ENCODE results near the gene GPX3. TPM values are rescaled to one million over a fixed set of nuclear protein-coding genes. Genes with fewer than 3 reads are reported as not detected.

Gene GPX3
- total RNA-seq, 2 experiments from 2014 or later: not detected

DNA sequence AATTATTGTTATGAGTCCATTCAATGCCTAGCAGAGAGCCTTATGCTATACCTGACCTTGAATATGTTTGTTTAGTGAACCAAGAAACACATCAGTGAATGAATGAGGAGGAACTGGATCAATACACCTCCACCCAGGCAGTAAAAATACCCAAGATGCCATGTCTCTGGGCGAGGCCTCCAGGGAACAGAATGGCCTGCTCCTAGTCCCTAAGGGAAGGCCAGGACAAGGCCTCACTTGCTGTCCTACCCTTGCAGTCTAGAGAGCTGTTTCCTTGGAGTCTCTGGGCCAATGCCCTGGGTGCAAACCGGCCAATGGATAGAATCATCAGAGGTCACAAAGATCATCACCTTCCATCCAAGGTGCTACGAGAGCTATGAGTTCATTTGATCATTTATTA lies 34.3 kb downstream of the GPX3 start:
- intact Hi-C loops (cut with micrococcal nuclease): no loop called here
- no peaks in the 10 kb centered on the region for H3K27me3 Mint-ChIP-seq
- no peak overlapping the region for H3K4me3 Mint-ChIP-seq
- POLR2A ChIA-PET: no interaction called here
- H3K4me1 Mint-ChIP-seq (ENCODE audit: low read depth): peaks cover 30% of the 10 kb centered on the region
- no peaks in the 10 kb centered on the region for H3K9me3 Mint-ChIP-seq
- CTCF ChIA-PET: interaction anchor here (9.0 to 13.9 kb wide), 2 partner anchors 12 to 59 kb away, joined by 101 to 382 read pairs; no protein-coding TSS in a partner anchor
- peaks cover 82% of the 10 kb centered on the region for H3K36me3 Mint-ChIP-seq
- peak overlapping the region; percentile 45 for H3K27ac Mint-ChIP-seq
- DNase-seq: no peak

DNA sequence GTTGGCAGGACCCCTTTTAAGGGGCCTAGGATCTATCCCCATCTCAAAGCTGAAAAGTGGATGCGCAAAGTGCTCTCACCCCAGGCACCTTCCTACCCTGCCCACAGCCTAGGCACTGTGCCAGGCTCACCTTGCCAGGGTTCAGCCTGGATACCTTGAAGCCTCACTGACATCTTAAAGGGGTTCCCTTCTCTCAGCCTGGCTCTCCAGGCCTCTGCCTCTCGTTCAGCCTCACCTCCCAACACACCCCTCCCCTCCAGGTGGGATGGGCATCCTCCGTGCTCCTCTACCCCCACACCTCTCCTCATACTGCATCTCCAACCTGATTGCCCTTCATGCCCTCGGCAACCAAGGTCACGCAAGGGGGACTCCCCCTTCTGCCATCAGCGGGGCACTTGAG lies 34.9 kb downstream of the GPX3 start:
- H3K27ac Mint-ChIP-seq: peak overlapping the region; percentile 24
- H3K4me3 Mint-ChIP-seq: no peak overlapping the region
- ChIA-PET CTCF (interaction anchor here (1.3 to 13.9 kb wide), 3 partner anchors 11 to 70 kb away, joined by 3 to 382 read pairs (median 101); no protein-coding TSS in a partner anchor), POLR2A (no interaction called here)
- no peak for DNase-seq
- peaks cover 82% of the 10 kb centered on the region for H3K36me3 Mint-ChIP-seq
- H3K4me1 Mint-ChIP-seq (ENCODE audit: low read depth): peaks cover 36% of the 10 kb centered on the region
- H3K9me3 Mint-ChIP-seq: no peaks in the 10 kb centered on the region
- no peaks in the 10 kb centered on the region for H3K27me3 Mint-ChIP-seq
- intact Hi-C loops (cut with micrococcal nuclease): no loop called here

DNA sequence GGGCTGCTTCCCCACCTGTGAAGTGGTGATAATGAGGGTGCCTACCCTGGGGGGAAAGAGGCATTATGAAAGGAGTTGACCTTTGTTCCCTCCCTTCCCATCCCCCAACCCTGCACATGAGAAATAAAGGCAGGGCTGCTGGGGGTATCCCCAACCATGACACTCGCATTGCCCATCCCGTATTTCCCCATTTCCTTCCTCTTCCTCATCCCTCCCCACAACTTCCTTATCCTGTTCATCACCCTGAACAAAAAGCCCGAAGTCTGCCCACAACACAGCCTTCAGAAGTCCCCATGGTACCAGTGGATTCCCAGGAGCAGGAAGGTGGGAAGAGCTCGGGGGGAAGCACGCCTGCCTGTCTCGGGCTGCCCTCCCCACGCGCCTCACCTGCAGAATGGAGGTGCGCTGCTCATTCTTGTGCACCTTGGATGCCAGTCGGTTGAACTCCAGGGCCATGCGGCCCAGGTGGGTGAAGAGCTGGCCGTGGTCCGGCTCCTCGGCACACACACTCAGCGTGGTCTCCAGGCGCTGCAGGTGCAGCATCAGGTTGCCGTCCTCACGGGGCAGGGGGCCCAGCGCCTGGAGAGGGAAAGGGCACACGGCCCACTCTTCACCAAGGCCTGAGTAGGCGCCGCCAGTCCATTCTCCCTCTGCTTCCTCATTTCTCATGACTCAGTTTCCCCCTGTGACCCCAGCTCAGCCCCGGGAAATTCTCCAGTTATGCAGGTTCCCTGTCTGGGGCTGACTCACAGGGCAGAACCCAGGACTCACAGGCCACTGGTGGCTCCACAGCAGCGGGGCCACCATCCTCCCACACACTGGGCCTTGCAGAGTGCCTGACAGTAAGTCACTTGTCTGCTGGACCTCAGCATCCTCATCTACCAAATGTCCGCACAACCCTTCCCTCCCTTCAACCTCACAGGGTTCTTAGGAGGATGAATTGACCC lies 36.3 kb downstream of the GPX3 start:
- Mint-ChIP-seq H3K27ac (peak overlapping the region; percentile 18), H3K27me3 (no peaks in the 10 kb centered on the region), H3K36me3 (peaks cover 86% of the 10 kb centered on the region), H3K9me3 (no peaks in the 10 kb centered on the region), H3K4me1 (ENCODE audit: low read depth) (peaks cover 49% of the 10 kb centered on the region), H3K4me3 (no peak overlapping the region)
- POLR2A ChIA-PET: interaction anchor here (1.4 kb wide), 1 partner anchor 42 kb away, joined by 3 read pairs; no protein-coding TSS in a partner anchor
- intact Hi-C loops (cut with micrococcal nuclease): no loop called here
- CTCF ChIA-PET: interaction anchor here (0.6 to 13.9 kb wide), 3 partner anchors 20 to 69 kb away, joined by 3 to 382 read pairs (median 3); no protein-coding TSS in a partner anchor
- DNase-seq: no peak

DNA sequence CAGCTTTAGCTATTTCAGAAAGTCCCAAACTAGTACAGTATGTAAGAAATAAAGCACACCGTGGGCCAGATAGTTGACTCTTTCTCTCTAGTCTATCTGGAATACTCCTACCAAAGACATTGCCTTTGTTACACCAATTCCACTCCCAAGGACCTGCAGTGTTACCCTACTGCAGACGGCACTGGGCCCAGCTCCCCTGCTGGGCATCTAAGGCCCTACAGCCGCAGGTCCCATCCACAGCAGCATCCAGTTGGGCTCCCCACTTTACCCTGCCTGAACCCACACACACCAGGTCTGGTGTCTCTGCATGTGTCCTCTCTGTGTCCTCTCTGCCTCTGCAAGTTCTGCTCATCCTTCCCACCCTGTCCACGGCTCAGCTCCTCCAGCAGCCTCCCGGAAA lies 37.9 kb downstream of the GPX3 start:
- peaks cover 61% of the 10 kb centered on the region for H3K4me1 Mint-ChIP-seq (ENCODE audit: low read depth)
- H3K4me3 Mint-ChIP-seq: no peak overlapping the region
- no peaks in the 10 kb centered on the region for H3K27me3 Mint-ChIP-seq
- peak overlapping the region; percentile 94 for H3K27ac Mint-ChIP-seq
- ChIA-PET CTCF (interaction anchor here (0.5 to 13.9 kb wide), 6 partner anchors 9 to 263 kb away, joined by 3 to 382 read pairs (median 4); no protein-coding TSS in a partner anchor), POLR2A (no interaction called here)
- H3K36me3 Mint-ChIP-seq: peaks cover 90% of the 10 kb centered on the region
- intact Hi-C loops (cut with micrococcal nuclease): no loop called here
- no peaks in the 10 kb centered on the region for H3K9me3 Mint-ChIP-seq
- no peak for DNase-seq

DNA sequence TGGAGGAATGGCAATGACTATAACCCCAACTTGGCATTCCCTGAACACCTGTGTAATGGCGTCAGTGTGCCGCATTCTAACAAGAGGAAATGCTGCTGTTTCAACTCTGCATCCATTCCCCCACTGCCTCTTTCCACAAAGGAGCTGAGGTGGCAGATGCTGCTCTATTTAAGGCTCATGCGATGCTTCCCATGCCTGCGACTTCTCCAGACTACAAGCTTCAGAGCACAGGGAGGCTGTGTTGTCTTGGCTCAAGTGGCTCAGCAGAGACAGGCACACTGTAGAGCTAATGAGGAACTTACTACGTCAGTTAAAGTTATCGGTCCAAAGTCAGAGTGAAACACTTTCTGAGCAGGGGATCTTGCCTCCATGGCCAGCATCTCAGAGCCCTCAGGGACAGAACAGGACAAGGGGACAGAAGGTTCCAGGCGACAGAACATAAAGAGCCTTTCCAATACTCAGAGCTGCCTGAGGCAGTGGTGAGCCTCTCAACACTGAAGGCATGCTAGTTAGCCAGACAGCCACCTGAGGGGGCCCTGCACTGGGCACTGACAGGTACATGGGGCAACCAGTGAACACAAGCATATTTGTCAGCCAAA lies 38.6 kb downstream of the GPX3 start:
- no peak for DNase-seq
- ChIA-PET CTCF (interaction anchor here (0.8 to 13.9 kb wide), 5 partner anchors 9 to 54 kb away, joined by 3 to 382 read pairs (median 4); no protein-coding TSS in a partner anchor), POLR2A (no interaction called here)
- H3K4me1 Mint-ChIP-seq (ENCODE audit: low read depth): peaks cover 68% of the 10 kb centered on the region
- peak overlapping the region; percentile 94 for H3K27ac Mint-ChIP-seq
- intact Hi-C loops (cut with micrococcal nuclease): no loop called here
- H3K36me3 Mint-ChIP-seq: peaks cover 92% of the 10 kb centered on the region
- no peaks in the 10 kb centered on the region for H3K9me3 Mint-ChIP-seq
- H3K4me3 Mint-ChIP-seq: peak overlapping the region; percentile 56
- H3K27me3 Mint-ChIP-seq: no peaks in the 10 kb centered on the region

DNA sequence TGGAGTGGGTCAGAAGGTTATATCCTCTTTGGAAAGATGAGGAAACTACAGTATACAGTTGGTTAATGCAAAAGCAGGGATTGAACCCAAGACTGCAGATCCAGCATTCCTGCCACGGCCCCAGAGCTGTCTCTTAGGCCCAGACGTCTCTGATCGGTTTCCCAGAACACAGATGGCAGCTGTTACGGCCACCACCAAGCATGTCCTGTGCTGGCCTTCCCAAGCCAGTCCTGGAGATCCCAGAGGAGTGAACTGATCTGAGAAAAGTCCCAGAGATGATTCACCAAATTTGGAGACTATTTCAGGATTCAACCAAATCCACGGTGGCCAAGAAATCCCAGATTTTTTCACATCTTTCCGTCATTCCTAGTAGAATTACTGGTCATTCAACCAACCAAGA lies 40.4 kb downstream of the GPX3 start:
- DNase-seq: no peak
- POLR2A ChIA-PET: interaction anchor here (0.8 to 1.8 kb wide), 5 partner anchors 8 to 27 kb away, joined by 3 to 11 read pairs (median 5); no protein-coding TSS in a partner anchor
- Mint-ChIP-seq H3K9me3 (no peaks in the 10 kb centered on the region), H3K27me3 (no peaks in the 10 kb centered on the region), H3K4me1 (ENCODE audit: low read depth) (peaks cover 77% of the 10 kb centered on the region), H3K27ac (peak overlapping the region; percentile 94), H3K4me3 (no peak overlapping the region), H3K36me3 (peaks cover 86% of the 10 kb centered on the region)
- CTCF ChIA-PET: interaction anchor here (1.5 to 13.2 kb wide), 4 partner anchors 10 to 66 kb away, joined by 3 to 101 read pairs (median 16); no protein-coding TSS in a partner anchor
- intact Hi-C loops (cut with micrococcal nuclease): loop anchor here (1.0 kb wide), 4 partner anchors 18 to 38 kb away; no protein-coding TSS in a partner anchor

DNA sequence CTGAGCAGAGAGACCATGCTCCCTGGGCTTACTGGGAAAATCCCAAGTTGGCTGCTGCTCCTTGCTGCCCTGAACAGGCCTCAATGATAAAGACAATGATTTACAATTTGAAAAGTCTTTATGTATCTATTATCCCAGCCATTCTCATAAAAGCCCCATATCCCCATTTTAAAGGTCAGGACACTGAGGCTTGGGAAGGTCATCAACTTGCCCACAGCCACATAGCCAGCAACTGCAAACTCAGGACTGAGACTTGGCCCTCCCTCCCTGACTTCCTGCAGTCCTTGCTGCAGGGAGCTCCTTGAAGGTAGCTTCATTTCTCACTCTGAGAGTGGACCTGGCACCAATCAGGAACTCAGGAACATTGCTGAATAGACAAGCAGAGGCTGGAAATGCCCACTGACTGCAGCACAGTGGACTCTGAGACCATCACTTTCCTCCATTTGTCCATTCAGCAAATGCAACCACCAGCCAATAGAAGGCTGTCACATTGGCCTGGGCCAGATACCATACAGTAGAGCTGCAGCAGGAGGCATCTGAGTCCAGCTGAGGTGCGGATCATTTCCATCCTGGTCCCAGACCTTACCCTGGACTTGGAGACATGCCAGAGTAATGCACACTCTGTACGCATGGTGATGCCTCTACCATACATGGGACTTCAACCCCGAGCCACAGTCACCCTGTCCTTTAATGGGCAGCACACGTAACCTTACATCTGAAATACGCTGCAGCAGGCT lies 42.2 kb downstream of the GPX3 start:
- intact Hi-C loops (cut with micrococcal nuclease): no loop called here
- ChIA-PET POLR2A (interaction anchor here (0.9 to 2.4 kb wide), 6 partner anchors 11 to 88 kb away, joined by 3 to 6 read pairs (median 4); no protein-coding TSS in a partner anchor), CTCF (interaction anchor here (4.3 to 13.2 kb wide), 2 partner anchors 12 to 53 kb away, joined by 29 to 101 read pairs; no protein-coding TSS in a partner anchor)
- peaks cover 90% of the 10 kb centered on the region for H3K4me1 Mint-ChIP-seq (ENCODE audit: low read depth)
- H3K27ac Mint-ChIP-seq: peak overlapping the region; percentile 42
- no peaks in the 10 kb centered on the region for H3K27me3 Mint-ChIP-seq
- no peak for DNase-seq
- H3K36me3 Mint-ChIP-seq: peaks cover 83% of the 10 kb centered on the region
- H3K9me3 Mint-ChIP-seq: no peaks in the 10 kb centered on the region
- H3K4me3 Mint-ChIP-seq: no peak overlapping the region

DNA sequence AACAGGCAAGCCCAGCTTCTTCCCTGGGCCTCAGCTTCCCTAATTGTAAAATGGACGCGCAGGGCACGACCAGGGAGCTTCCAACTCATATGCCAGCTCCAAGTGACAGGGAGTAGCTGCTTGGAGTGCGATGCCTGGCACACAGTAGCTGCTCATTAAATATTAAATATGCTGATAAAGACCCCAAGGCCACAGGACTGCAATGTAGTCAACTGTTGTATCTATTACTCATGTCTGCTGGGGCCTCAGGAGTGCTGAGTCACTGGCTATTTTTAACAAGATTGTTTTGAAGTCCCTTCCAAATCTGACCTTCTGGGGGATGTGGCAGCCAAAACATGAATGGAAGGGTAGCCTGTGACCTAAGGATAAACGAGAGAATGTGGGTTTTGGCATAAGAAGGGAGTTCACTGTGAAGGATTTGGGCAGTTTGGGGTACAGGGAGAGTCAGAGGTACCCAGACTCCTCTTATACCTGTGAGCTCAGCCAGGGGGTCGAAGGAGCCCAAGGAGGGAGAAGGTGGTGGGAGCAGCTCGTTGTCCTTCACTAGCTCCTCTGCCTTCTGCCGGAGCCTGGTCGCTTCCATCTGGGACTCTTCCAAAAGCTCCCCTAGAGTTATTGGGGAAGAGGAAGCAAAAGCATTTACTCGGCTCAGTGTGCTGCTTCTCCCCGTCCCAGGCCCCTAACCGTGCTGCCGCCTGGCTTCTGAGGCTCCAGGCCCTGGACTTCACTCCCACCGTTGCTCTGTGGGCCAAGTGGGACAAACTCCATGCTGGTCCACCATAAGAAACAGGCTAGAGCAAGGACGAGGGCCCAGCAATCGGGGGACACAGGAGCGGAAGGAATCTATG lies 43.0 kb downstream of the GPX3 start:
- intact Hi-C loops (cut with micrococcal nuclease): no loop called here
- Mint-ChIP-seq H3K4me3 (no peak overlapping the region), H3K27me3 (no peaks in the 10 kb centered on the region), H3K9me3 (no peaks in the 10 kb centered on the region), H3K27ac (peak overlapping the region; percentile 94), H3K4me1 (ENCODE audit: low read depth) (peaks cover 98% of the 10 kb centered on the region), H3K36me3 (peaks cover 87% of the 10 kb centered on the region)
- CTCF ChIA-PET: interaction anchor here (4.3 to 13.2 kb wide), 2 partner anchors 13 to 52 kb away, joined by 29 to 101 read pairs; no protein-coding TSS in a partner anchor
- POLR2A ChIA-PET: interaction anchor here (0.9 to 2.4 kb wide), 5 partner anchors 12 to 26 kb away, joined by 3 to 6 read pairs (median 3); no protein-coding TSS in a partner anchor
- DNase-seq: no peak

DNA sequence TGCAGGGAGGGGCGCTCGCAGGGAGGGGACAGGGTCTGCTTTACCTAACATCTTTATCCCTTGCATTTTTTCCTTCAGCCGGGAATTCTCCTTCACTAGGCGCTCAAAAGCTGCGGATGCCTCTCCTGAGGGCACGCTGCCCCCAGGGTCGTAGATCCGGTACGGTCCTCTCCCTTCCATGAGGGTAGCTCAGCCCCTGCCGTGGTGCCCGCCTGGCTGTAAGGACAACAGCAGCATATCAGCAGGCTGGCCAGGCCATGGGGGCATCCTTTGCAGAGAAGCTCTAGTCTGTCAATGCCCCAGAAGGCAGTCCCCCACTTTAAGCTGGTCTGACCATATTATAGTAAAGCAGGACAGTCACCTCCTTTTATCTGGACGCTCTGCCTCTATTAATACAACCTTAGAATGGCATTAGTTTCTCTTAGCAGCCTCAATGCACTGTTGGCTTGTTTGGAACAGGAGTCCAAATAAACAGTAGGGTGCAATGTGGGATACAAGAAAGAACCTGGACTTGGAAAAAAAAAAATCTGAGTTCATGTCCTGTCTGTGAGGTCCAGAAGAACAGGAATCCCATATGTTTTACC lies 44.6 kb downstream of the GPX3 start:
- no peak overlapping the region for H3K4me3 Mint-ChIP-seq
- DNase-seq: no peak
- H3K36me3 Mint-ChIP-seq: peaks cover 85% of the 10 kb centered on the region
- peak overlapping the region; percentile 94 for H3K27ac Mint-ChIP-seq
- no peaks in the 10 kb centered on the region for H3K9me3 Mint-ChIP-seq
- intact Hi-C loops (cut with micrococcal nuclease): loop anchor here (1.0 kb wide), 1 partner anchor 13 kb away; no protein-coding TSS in a partner anchor
- ChIA-PET CTCF (interaction anchor here (1.0 to 13.2 kb wide), 4 partner anchors 14 to 61 kb away, joined by 3 to 101 read pairs (median 10); no protein-coding TSS in a partner anchor), POLR2A (interaction anchor here (0.6 to 7.2 kb wide), 5 partner anchors 10 to 85 kb away, joined by 3 to 115 read pairs (median 4); partner anchors contain the start of gene TNIP1)
- H3K27me3 Mint-ChIP-seq: no peaks in the 10 kb centered on the region
- H3K4me1 Mint-ChIP-seq (ENCODE audit: low read depth): peaks cover 100% of the 10 kb centered on the region

DNA sequence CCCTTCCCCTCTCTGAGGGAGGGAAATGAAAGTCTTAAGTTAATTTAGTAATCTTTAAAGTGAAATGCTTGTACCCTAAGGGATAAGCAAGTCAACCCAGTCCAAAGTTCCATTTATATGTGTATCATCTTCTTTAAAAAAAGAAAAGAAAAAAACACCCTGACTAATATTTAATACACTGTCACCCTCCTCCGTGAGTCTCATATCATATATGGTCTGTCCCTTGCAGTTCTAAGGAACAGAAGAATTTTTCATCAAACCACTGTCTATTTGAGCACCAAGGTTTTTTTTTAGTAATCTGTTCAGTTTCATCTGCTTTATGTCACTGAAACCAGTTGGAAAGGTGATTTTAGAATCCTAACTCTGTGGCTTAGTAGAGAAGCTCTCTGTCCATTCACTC lies 45.2 kb downstream of the GPX3 start:
- peaks cover 100% of the 10 kb centered on the region for H3K4me1 Mint-ChIP-seq (ENCODE audit: low read depth)
- peaks cover 83% of the 10 kb centered on the region for H3K36me3 Mint-ChIP-seq
- no peak for DNase-seq
- no peaks in the 10 kb centered on the region for H3K9me3 Mint-ChIP-seq
- ChIA-PET POLR2A (interaction anchor here (0.8 to 7.2 kb wide), 4 partner anchors 10 to 25 kb away, joined by 4 to 115 read pairs (median 6); partner anchors contain the start of gene TNIP1), CTCF (interaction anchor here (1.2 to 13.2 kb wide), 4 partner anchors 15 to 60 kb away, joined by 5 to 101 read pairs (median 10); no protein-coding TSS in a partner anchor)
- H3K27me3 Mint-ChIP-seq: no peaks in the 10 kb centered on the region
- peak overlapping the region; percentile 33 for H3K4me3 Mint-ChIP-seq
- H3K27ac Mint-ChIP-seq: peak overlapping the region; percentile 94
- intact Hi-C loops (cut with micrococcal nuclease): loop anchor here (1.0 kb wide), 1 partner anchor 13 kb away; no protein-coding TSS in a partner anchor

All from activated CD4-positive, alpha-beta memory T cell treated with anti-CD3 and anti-CD28 coated beads for 36 hours (primary cell).